ENCODE data around the gene RYR3.

Gene RYR3

GRCh38 chr15:33503681-33504080 lies 192.9 kb downstream of the RYR3 start:
- Histone ChIP-seq H3K4me3 (IDR thresholded peaks at IDR 0.05; ENCODE audit: insufficient read depth, low read depth, low read length) (no peak overlapping the region), H2AFZ (ENCODE audit: low read depth) (no peak overlapping the region), H3K4me2 (no peak overlapping the region), H3K9ac (no peak overlapping the region), H4K20me1 (ENCODE audit: insufficient read depth) (no peaks in the 10 kb centered on the region), H3K27ac (no peak overlapping the region), H3K79me2 (ENCODE audit: insufficient read depth, low read depth) (no peaks in the 10 kb centered on the region), H3K4me1 (ENCODE audit: low read depth, poor library complexity, severe bottlenecking) (no peaks in the 10 kb centered on the region), H3K36me3 (ENCODE audit: insufficient read depth) (no peaks in the 10 kb centered on the region), H3K27me3 (ENCODE audit: insufficient read depth, low read depth) (no peaks in the 10 kb centered on the region)
- TF ChIP-seq CTCF (conservative IDR thresholded peaks at IDR 0.05; ENCODE audit: low read depth, low read length), result no peak

GRCh38 chr15:33506781-33507296 lies 196.1 kb downstream of the RYR3 start:
- Histone ChIP-seq H3K4me3 (IDR thresholded peaks at IDR 0.05; ENCODE audit: insufficient read depth, low read depth, low read length) (no peak overlapping the region), H3K9ac (no peak overlapping the region), H3K27ac (no peak overlapping the region), H3K4me2 (no peak overlapping the region), H3K4me1 (ENCODE audit: low read depth, poor library complexity, severe bottlenecking) (no peaks in the 10 kb centered on the region), H3K79me2 (ENCODE audit: insufficient read depth, low read depth) (no peaks in the 10 kb centered on the region), H2AFZ (ENCODE audit: low read depth) (no peak overlapping the region), H4K20me1 (ENCODE audit: insufficient read depth) (no peaks in the 10 kb centered on the region), H3K36me3 (ENCODE audit: insufficient read depth) (no peaks in the 10 kb centered on the region), H3K27me3 (ENCODE audit: insufficient read depth, low read depth) (no peaks in the 10 kb centered on the region)
- TF ChIP-seq CTCF (conservative IDR thresholded peaks at IDR 0.05; ENCODE audit: low read depth, low read length), result no peak

GRCh38 chr15:33508703-33509102 lies 197.9 kb downstream of the RYR3 start:
- Histone ChIP-seq H3K27ac (no peak overlapping the region), H3K79me2 (ENCODE audit: insufficient read depth, low read depth) (no peaks in the 10 kb centered on the region), H3K36me3 (ENCODE audit: insufficient read depth) (no peaks in the 10 kb centered on the region), H3K9ac (no peak overlapping the region), H3K4me2 (no peak overlapping the region), H3K4me3 (IDR thresholded peaks at IDR 0.05; ENCODE audit: insufficient read depth, low read depth, low read length) (no peak overlapping the region), H2AFZ (ENCODE audit: low read depth) (no peak overlapping the region), H4K20me1 (ENCODE audit: insufficient read depth) (no peaks in the 10 kb centered on the region), H3K4me1 (ENCODE audit: low read depth, poor library complexity, severe bottlenecking) (no peaks in the 10 kb centered on the region), H3K27me3 (ENCODE audit: insufficient read depth, low read depth) (no peaks in the 10 kb centered on the region)
- TF ChIP-seq CTCF (conservative IDR thresholded peaks at IDR 0.05; ENCODE audit: low read depth, low read length), result no peak

DNA sequence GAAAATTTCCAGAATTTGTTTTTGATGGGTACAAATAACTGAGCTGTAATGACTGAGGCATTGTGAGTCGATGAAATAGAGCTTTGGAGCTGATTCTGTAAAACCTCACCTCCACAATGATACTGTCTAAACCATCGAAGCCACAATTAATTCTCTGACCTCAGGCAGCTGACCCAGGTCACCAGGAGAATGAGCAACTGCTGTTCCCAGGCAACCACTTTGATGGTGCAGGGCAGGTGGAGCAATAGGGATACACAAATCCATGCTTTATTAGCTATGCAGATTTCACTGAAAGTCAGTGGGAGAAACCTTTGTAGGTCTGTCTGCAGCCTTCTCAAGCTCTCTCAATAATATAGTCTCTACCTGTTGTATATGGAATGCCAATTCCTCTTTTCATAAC lies 204.4 kb downstream of the RYR3 start:
- no peak overlapping the region for H3K4me3 ChIP-seq (IDR thresholded peaks at IDR 0.05; ENCODE audit: insufficient read depth, low read depth, low read length)
- no peak overlapping the region for H3K9ac ChIP-seq
- no peak overlapping the region for H3K27ac ChIP-seq
- H3K4me2 ChIP-seq, result no peak overlapping the region
- H3K36me3 ChIP-seq (ENCODE audit: insufficient read depth), result no peaks in the 10 kb centered on the region
- H3K4me1 ChIP-seq (ENCODE audit: low read depth, poor library complexity, severe bottlenecking), result no peaks in the 10 kb centered on the region
- TF ChIP-seq CTCF (conservative IDR thresholded peaks at IDR 0.05; ENCODE audit: low read depth, low read length), result no peak
- no peaks in the 10 kb centered on the region for H3K79me2 ChIP-seq (ENCODE audit: insufficient read depth, low read depth)
- no peaks in the 10 kb centered on the region for H3K27me3 ChIP-seq (ENCODE audit: insufficient read depth, low read depth)
- no peaks in the 10 kb centered on the region for H4K20me1 ChIP-seq (ENCODE audit: insufficient read depth)
- H2AFZ ChIP-seq (ENCODE audit: low read depth), result no peak overlapping the region
